Loucy (cell line): Measurements from ENCODE around the gene ATP11A.

Source experiments
- CTCF ChIP-seq: fragments of 200-600 bp; sonication (generic); conservative IDR thresholded peaks from 2 replicates; pipeline ENCODE4 v1.5.1; 2014; ENCODE audit warnings: mild to moderate bottlenecking, antibody characterized with exemption, low read length
- EZH2phosphoT487 ChIP-seq: fragments of 200-600 bp; IDR thresholded peaks from 2 replicates; pipeline ENCODE4 v1.6.1; 2018; ENCODE audit warnings: antibody characterized with exemption, mild to moderate bottlenecking, moderate library complexity, borderline replicate concordance

GRCh38 chr13:112868308-112868707 is 178.5 kb downstream of the ATP11A start:
- TF ChIP-seq CTCF (no peak), EZH2phosphoT487 (no peak)
